Endometrium (tissue), 2 donors: ENCODE measurements around the gene POU2F1.
"Not testable (repeated sequence)": the region's sequence is repeated elsewhere in the genome, so short reads cannot be mapped to it uniquely, and the experiment has no call there.

Experiments
- FAIRE-seq: peaks from 2 replicates; lab custom pipeline; 2012; peaks lifted over from hg19 to GRCh38; lab: Jason Lieb, UNC
- donor health status: control.
- donor health status: control.

POU2F1 gene

DNA sequence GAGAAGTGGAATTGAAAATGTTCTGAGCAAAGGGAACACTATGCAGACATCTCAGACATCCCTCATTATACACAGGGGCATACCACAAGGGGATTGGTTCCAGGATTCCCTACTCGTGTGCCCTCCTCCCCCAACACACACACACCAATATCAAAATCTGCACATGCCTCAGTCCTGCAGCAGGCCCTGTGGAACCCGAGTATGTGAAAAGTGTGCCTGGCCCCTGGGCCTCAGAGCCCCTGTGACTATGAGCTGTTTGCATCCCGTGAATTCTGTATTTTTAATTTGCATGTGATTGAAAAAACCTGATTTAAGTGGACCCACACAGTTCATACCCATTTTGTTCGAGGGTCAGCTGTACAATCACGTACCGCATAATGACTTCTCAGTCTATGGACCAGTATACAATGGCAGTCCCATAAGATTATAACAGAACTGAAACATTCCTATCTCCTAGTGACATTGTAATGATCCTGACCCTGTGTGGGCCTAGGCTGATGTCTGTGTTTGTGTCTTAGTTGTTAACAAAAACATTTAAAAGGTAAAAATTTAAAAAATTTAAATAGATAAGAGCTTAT is 11.3 kb downstream of the POU2F1 start:
- FAIRE-seq: no peak

DNA sequence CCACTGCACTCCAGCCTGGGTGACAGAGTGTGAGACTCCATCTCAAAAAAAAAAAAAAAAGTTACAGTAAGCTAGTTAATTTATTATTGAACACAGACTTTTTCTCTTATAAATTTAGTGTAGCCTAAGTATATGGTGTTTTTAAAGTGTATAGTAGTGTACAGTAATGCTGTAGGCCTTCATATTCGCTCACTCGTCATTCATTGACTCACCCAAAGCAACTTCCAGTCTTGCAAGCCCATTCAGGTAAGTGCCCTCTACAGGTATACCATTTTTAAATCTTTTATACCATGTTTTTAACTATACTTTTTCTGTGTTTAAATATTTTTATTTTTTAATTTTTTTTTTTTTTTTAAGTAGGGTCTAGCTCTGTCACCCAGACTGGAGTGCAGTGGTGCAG is 12.1 kb downstream of the POU2F1 start:
- no peak for FAIRE-seq

DNA sequence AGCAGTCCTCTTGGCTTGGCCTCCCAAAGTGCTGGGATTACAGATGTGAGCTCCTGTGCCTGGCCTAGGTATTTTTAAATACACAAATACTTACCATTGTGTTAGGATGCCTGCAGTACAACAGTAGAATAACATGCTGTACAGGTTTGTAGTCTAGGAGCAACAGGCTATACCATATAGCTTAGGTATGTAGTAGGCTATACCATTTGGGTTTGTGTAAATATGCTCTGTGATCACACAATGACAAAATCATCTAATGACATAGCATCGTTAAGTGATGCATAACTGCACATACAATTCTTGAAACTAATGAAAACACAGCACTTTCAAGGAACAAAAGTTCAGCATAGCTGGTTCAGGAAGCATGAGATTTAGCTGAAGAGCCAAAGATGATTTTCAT is 12.7 kb downstream of the POU2F1 start:
- no peak for FAIRE-seq

DNA sequence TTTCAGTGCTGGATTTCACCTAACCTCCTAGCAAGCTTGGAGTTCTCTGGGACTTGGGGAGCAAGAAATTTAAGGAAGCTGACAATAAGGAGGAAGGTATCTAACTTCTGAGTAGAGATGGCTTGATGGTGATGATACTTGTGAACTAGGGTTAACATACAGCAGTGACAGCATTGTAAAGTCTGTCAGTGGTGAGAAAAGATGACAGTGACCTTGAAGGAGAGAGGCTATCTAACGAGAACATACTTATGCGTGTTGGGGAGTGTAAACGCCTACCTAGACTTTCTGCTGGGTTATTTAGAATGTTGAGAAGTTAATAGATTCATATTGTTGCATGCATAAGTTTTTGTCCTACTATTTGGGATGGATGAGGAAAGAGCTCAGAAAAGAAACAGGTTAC is 16.3 kb downstream of the POU2F1 start:
- no peak for FAIRE-seq

DNA sequence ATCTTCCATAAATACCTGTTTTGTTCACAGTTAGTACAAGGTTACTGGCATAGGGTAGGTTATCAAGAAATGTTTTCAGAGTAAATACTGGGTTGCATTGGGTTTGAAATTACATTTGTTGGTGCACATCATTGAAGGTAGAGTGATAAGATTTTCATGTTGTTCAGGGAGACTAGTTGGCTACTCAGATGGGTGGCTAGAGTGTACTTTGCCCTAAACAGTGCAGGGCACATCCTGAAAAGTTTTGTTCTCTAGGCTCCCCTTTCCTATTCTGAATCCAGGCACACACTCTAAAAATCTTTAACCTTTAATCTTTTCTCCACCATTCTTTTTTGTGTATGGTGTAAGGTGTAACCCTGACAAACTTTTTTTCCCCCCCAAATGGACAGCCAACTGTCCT is 18.0 kb downstream of the POU2F1 start:
- no peak for FAIRE-seq

DNA sequence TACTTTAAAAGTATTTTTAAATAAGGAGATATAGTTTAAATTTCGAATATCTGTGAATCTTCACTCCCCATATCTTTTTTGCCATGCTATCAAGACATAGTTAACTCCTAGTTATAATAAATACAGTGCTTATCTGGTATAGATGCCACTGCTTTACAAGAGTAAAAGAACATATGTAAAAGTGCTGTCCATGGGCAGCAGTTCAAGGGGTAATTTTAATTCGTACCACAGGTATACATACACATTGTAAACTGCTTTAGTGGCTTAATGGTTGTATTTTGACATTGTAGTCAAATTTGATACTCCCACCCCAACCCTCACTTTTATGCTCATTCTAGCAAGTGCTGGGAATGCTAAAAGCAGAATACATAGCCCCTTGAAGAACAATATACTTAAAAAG is 18.6 kb downstream of the POU2F1 start:
- FAIRE-seq: no peak

DNA sequence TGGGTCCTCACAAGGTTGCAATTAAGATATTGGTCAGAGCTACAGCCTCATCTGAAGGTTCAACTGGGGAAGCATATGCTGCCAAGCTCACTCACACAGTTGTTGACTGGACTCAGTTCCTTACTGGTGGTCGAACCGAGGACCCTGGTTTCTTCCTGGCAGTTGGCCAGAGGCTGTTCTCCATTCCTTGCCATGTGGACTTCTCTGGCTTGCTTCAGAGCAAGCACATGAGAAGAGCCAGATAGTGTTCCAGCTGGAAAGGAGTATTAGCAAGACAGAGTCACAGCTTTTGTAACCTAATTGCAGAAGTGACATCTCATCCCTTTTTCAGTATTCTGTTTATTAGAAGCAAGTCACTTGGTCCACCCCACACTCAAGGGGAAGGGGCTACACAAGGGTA is 23.6 kb downstream of the POU2F1 start:
- no peak for FAIRE-seq

DNA sequence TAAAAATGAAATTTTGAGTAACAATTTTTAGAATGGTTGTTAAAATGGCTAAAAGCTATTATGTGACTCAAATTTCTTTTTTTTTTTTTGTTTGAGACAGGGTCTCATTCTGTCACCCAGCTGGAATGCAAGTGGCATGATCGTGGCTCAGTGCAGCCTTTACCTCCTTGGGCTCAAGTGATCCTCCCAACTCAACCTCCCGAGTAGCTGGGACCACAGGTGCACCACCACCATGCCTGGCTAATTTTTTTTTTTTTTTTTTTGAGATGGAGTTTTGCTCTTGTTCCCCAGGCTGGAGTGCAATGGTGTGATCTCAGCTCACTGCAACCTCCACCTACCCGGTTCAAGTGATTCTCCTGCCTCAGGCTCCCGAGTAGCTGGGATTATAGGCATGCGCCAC is 24.5 kb downstream of the POU2F1 start:
- FAIRE-seq: not testable (repeated sequence)

DNA sequence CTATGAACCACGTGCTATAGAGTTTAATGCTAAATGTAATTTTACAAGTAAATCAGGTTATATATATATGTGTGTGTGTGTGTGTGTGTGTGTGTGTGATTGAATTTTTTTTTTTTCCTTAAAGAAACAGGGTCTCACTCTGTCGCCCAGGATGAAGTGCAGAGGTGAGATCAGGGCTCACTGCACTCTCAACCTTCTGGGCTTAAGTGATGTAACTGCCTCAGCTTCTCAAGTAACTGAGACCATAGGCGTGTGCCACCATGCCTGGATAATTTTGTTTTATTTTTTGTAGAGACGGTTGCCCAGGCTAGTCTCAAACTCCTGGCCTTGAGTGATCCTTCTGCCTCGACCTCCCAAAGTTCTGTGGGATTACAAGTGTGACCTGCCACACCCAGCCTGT is 26.3 kb downstream of the POU2F1 start:
- no peak for FAIRE-seq

DNA sequence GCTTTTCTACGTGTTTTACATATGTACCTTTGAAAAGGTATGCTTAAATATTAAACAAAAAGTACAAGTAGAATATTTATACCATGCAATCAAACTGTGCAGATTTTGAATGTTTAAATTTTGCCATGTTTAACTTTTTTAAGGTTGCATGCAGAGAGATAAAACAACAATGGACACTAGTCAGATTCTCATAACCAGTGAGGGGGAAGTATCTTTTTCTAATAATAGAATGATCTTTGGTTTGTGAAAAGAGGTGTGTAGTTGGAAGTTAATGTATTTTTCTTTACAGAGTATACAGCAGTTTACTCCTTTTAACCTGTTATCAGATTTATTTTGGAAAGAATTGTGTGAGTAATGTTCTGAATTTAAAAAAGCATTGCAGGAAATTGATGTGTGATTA is 27.1 kb downstream of the POU2F1 start:
- no peak for FAIRE-seq

DNA sequence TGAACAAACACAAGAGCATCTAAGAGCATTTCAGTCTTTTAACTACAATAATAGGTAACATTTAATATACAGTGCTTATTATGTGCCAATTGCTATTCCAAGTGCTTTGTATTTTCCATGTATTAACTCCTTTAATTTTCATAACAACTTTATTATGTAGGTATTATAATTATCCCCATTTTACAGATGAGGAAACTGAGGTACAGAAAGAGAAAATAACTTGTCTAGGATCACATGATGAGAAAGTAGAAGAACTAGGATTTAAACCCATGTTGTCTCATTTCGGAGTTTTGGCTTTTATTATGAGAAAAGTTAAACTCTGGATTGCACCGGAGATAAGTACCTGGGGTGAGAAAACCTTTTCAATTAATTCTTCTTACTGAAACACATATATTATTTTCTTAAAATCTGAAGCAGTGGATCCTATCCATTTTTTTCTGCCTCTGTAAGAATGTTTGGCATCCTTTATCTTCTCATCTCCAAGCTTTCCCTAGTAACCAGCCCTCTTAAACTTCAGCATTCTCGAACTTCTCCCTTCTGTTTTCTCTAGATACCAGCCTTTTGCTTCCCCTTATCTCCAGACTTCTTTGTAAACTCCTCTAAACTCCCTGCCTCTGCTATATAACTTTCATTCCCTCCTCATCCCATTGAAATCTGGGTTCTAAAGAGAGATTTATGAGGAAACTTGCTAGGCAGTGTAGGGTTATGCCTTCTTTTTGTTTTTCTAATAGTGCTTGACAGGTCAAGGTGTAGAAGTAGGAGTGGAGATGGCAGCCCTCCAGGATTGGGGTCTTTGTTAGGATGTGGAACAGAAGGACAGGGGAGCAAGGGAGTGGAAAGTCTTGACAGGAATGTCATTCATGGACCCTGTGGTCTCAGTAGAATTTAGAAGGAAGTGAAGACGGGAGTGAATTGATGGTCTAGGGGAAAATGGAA is 28.3 kb downstream of the POU2F1 start:
- no peak for FAIRE-seq

DNA sequence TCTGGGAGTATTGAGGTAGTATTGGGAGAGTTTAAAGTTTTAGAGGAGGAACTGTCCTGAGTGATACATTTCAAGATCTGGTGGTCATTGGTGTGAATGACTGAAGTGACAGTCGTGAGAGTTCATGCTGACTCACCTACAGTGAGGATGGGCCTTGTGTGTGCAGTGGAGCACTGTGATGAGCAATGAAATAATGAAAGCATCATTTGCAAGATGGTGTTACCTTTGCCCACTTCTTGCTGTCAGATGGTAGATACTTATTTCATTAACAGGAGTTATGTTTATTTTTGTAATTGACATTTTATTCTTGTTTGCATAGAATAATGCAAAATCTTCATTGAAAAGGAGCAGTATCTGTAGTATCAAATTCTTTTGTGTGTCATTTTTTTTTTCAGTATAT is 29.0 kb downstream of the POU2F1 start:
- no peak for FAIRE-seq

DNA sequence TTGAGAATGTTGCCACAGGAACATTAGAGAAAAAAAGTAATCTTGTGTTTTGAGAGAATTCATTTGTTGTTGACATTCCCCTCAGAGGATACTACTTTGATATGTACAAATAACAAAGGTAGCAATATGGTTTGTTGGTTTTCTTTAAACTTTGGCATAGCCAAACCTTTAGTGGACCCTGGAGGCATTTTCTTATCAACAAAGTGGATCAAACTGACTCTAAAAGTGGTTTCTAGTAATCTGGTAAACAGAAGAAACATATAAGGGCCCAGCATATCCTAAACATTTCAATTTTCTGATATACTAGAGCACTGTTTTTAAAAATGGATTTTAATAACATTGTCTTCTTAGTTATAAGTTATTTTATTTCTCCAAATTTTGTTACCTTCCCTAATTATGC is 29.8 kb downstream of the POU2F1 start:
- no peak for FAIRE-seq

DNA sequence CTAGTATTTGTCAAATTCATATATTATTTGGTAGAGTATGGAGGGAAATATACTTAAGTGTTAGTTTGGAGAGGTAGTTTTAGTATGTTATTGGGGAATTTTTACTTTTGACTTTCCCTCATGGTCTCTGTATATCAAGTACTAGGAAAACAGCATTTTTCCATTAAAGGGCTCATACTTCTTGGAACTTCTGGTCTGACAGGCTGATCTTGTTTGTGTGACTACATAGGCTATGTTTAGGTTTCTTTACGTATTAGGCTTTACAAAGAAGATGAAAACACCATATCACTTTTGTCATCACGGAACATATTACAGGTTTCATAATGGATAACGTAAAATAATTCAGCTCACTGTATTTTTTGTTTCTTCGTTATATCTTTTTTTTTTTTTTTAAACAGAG is 30.8 kb downstream of the POU2F1 start:
- no peak for FAIRE-seq

DNA sequence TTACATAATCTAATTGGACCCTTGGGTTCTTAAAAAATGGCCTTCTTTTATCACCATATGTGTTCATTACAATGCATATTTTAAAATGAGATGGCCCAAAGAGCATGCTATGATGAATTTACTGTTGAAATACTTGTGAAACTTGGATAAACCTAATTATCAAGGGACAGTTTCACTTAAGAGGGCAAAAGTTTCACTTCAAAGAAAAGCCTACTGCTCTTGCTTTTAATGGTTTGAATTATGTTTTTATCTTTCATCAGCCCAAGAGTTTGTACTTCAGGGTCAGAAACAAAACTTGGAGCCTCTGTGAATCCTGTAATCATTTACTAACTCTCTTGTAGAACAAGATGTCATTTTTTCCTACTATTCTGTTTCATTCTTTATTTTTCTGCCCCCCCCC is 32.3 kb downstream of the POU2F1 start:
- no peak for FAIRE-seq

DNA sequence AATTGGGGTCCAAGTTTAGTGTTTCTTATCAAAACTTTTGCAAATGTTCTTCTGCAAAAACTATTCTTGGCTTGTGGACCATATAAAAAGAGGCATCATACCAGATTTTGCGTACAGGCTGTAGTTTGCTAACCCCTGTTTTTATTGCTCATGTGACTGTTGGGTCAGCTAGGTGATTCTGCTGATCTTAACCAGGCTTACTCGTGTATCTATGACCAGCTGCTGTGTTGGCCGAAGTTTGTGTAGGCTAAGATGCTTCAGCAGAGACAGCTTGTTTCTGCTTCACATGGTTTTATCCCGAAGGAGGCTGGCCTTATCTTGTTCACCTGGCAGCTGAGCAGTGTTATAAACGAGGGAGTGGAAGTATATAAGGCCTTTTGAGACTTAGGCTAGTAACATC is 38.2 kb downstream of the POU2F1 start:
- no peak for FAIRE-seq

DNA sequence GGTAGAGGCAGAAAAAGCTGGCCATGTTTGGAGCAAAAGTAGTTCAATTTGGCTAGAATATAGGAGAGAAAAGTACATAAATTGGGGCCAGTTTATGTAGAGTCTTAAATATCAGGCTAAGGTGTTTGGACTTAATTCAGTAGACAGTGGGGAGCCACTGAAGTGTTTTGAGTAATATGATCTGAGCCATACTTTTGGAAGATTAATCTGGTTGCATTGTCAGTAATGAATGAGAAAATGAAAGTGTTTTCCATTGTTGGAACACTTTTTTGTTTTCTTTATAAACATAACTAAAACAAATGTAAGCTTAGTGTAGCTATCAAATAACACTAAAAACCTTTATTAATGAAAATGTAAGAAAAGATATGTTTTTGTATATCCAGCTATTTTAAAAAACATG is 42.1 kb downstream of the POU2F1 start:
- no peak for FAIRE-seq

DNA sequence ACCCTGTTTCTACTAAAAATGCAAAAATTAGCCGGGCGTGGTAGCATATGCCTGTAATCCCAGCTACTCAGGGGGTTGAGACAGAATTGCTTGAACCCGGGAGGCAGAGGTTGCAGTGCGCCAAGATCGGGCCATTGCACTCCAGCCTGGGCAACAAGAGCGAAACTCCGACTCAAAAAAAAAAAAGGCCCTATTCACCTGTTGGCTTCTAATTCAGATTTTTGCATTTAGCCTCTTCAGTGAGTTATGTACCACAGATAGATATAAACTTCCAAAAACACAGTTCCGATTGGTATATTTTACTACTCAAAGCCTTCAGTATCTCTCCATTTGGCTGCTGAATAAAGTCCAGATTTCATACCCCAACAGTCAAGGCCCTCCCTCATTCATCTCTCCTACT is 42.7 kb downstream of the POU2F1 start:
- FAIRE-seq: no peak

DNA sequence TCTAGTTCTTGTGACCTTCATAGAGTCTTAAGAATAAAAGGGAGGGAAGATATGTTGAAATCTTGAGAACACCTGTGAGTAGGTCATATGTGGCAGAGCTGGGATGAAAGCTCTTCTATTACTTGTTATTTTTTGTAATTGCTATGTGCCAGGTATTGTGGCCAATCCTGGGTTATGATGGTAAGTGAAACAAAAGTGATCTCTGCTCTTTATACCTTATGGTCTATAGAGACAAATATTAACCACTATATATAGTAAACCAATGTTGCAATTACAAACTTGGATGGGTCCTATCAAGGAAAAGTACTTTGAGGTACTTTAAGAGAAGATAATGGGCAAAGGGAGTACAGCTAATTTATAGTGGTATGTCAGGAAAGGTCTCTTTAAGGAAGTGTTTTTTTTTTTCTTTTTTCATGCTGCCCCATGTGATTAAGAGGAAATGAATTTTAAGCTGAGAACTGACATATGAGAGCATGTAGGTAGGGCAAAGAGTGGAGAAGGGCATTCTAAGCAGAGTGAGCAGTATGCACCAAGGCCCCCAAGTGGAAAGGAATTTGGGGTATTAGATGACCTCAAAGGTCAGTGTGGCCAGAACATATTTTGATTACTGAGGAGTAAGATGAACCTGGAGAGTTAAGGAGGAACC is 43.3 kb downstream of the POU2F1 start:
- no peak for FAIRE-seq

DNA sequence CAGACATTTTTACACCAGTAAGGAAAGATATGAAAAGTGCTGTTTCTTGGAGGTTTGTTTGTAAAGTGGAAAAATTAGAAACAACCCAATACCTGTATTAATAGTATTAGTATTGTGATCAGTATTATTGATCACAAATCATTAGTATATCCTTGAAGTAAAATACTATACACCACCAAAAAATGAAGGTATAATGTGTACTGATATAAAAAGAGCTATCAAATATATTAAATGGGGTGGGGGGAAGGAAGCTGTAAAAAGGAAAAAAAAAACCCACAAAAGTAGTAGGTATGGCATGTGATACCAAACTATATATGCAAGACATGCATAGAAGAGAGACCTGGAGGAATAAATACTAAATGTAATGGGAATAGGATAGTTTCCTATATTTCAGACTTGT is 46.3 kb downstream of the POU2F1 start:
- FAIRE-seq: no peak

DNA sequence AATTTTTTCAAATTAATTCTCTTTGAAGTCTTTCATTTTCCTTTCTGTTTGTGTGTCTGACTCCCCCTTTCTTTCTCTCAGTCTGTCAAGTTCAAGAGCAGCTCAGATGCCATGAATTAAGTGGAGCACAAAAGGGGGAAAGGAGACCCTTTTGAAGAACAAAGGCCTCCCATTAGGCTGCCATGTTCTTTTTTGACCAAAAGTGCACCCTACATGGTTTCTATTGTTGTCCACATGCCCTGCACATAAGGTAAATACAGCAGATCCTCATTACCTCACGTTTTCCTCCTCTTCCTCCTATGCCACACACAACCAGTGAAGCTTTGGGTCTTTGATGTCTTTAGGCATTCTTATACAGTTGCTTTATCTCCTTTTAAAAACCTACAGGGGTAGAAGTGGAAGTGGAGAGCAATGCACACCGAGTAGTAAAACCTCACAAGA is 47.7 kb downstream of the POU2F1 start:
- FAIRE-seq: no peak

DNA sequence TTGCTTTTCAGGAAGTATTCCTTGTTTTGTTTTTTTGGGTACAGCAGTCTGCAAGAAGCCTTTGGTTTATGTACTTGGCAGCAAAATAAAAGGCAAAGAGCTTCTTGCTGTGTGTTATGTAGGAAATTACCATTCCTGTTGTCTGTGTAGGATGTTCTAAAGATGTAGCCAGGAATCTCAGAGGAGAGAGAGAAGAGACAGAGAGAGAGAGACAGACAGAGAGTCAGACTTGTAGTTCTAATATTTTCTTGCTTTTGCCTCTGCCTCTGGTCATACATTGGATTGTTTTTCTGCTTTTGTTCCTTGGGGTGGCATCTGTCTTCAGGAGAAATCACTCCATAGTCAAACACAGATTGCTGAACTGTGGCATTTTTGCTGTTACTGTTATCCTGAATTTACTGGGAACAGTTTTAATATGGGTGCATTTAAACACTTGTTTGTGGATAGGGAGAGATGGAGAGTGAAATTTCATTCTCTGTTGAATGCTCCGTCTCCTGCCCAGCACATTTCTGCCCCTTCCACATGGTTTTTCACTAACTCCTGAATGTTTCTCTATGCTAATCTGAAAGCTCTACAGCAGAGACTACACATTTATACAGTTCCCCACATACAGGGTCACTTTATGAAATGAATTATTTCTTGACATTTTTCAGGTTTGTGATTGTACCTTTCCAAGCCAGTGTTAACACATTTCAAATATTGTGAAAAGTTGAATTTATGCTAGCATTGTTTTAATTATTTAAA is 49.8 kb downstream of the POU2F1 start:
- no peak for FAIRE-seq
